ENCODE measurements around the gene BMPR1B.

BMPR1B gene

DNA sequence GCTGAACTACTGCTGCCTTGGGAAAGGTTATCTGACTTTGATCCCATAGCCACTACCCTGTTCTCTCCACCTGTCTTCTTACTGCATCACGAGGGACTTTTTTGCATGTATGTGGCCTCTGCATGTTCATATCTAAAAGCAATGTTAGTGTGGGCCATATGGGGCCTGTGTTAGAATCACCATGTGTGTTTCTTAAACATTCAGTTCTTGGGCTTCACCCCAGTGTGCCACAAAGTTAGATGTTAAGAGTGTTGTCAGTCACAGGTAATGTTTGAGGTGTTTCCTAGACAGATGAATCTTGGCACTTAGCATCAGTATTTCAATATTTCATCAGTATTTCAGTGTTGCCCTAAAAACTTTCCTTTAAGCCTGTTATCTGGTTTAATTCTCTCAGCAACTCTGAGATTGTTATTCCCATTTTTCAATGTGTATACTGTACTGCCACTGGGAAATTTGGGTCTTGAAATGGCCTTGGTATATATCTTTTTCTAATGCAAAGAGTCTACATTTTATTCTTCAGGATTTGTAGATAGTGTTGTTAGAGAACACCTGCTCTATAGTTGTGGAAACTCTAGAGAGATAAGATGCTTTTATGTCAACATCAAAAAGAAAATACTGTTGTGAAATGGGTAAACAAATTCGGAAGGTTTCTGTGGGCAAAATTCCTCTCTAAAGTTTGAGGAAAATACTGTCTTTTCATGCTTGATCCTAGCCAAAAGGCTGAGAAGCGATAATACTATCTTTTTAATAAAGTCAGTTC lies 259.7 kb downstream of the BMPR1B start:
- Histone ChIP-seq H3K4me3 (no peak overlapping the region), H4K20me1 (no peaks in the 10 kb centered on the region), H3K9ac (no peak overlapping the region), H3K27ac (no peak overlapping the region), H3K27me3 (no peaks in the 10 kb centered on the region), H3K9me3 (replicated peaks in 1 of 11) (no peaks in the 10 kb centered on the region), H3K36me3 (no peaks in the 10 kb centered on the region), H3K4me1 (no peaks in the 10 kb centered on the region), H3K4me2 (no peak overlapping the region)
- no peak for TF ChIP-seq Cebpa-rat (IDR thresholded peaks at IDR 0.05)

GRCh38 chr4:95018785-95019184 lies 261.0 kb downstream of the BMPR1B start:
- Histone ChIP-seq H3K4me2 (no peak overlapping the region), H3K27ac (no peak overlapping the region), H3K4me1 (no peaks in the 10 kb centered on the region), H3K27me3 (no peaks in the 10 kb centered on the region), H3K4me3 (no peak overlapping the region), H3K36me3 (no peaks in the 10 kb centered on the region), H4K20me1 (no peaks in the 10 kb centered on the region), H3K9me3 (replicated peaks in 1 of 11) (no peaks in the 10 kb centered on the region), H3K9ac (no peak overlapping the region)
- no peak for TF ChIP-seq Cebpa-rat (IDR thresholded peaks at IDR 0.05)

DNA sequence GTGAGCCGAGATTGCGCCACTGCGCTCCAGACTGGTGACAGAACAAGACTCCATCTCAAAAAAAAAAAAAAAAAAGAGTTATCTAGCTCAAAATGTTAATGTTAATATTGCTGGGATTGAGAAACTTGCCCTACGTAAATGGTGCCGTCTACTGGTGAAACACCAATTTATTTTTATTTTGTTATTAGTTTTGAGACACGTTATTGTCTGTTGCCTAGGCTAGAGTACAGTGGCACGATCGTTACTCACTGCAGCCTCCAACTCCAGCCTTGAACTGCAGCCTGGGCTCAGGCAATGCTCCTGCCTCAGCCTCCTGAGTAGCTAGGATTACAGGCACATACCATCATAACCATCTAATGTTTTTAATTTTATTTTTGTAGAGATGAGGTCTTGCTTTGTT lies 262.8 kb downstream of the BMPR1B start:
- Histone ChIP-seq H3K27me3 (no peaks in the 10 kb centered on the region), H3K4me3 (no peak overlapping the region), H3K4me1 (no peaks in the 10 kb centered on the region), H3K36me3 (no peaks in the 10 kb centered on the region), H3K9ac (no peak overlapping the region), H3K4me2 (no peak overlapping the region), H4K20me1 (no peaks in the 10 kb centered on the region), H3K27ac (no peak overlapping the region), H3K9me3 (replicated peaks in 1 of 11) (no peaks in the 10 kb centered on the region)
- no peak for TF ChIP-seq Cebpa-rat (IDR thresholded peaks at IDR 0.05)

- H3K9ac ChIP-seq: no peak overlapping the region
- no peaks in the 10 kb centered on the region for H3K4me1 ChIP-seq
- H3K36me3 ChIP-seq: no peaks in the 10 kb centered on the region
- H3K4me2 ChIP-seq: no peak overlapping the region
- H3K4me3 ChIP-seq: no peak overlapping the region
- no peaks in the 10 kb centered on the region for H3K9me3 ChIP-seq (replicated peaks in 1 of 11)
- no peak overlapping the region for H3K27ac ChIP-seq
- no peaks in the 10 kb centered on the region for H3K27me3 ChIP-seq
- H4K20me1 ChIP-seq: no peaks in the 10 kb centered on the region
- no peak for TF ChIP-seq Cebpa-rat (IDR thresholded peaks at IDR 0.05)
Measured at GRCh38 chr4:95021099-95021498, 263.3 kb downstream of the BMPR1B start.

- Histone ChIP-seq H3K27me3 (no peaks in the 10 kb centered on the region), H4K20me1 (no peaks in the 10 kb centered on the region), H3K36me3 (no peaks in the 10 kb centered on the region), H3K4me1 (no peaks in the 10 kb centered on the region), H3K9me3 (replicated peaks in 1 of 11) (no peaks in the 10 kb centered on the region), H3K4me2 (no peak overlapping the region), H3K4me3 (no peak overlapping the region), H3K27ac (no peak overlapping the region), H3K9ac (no peak overlapping the region)
- TF ChIP-seq Cebpa-rat (IDR thresholded peaks at IDR 0.05): no peak
Measured at GRCh38 chr4:95023110-95023509, 265.4 kb downstream of the BMPR1B start.

DNA sequence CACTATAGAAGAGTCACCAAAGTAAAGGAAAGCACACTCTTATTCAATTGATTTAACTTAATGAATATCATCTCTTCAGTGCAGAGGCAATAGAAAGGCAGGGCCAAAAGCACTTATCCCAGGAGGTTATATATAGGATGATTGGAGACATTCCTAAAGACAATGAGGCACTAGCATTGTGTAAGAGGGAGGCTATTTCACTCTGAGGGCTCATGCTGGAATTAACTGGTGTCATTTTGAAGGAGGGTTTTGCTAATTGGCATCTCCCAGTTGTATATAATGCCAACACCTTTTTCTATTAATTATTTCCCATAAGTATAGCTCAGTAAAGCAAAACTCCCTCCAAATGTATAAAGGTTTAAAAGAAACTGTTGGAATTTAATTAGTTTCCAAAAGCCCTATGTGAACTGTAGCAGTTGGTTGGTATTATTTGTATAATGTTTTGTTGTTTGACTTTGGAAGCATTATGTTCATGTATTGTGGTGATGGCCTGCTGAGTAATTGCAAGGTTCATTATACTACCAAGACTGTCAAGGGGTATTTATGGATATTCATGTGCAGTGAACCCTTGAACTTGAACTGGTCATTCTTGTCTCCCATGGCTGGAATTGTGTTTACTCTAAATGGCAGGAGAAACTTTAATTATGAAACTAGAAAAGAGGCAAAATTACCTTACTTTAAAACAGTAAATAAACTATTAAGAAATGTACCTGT lies 270.3 kb downstream of the BMPR1B start:
- Histone ChIP-seq H4K20me1 (no peaks in the 10 kb centered on the region), H3K27me3 (no peaks in the 10 kb centered on the region), H3K9me3 (replicated peaks in 1 of 11) (peaks cover 0 to 7% (median 3%) of the 10 kb centered on the region in 11 experiments; a peak in 7 of 22 replicates), H3K9ac (no peak overlapping the region), H3K4me3 (no peak overlapping the region), H3K27ac (no peak overlapping the region), H3K4me1 (no peaks in the 10 kb centered on the region), H3K4me2 (no peak overlapping the region), H3K36me3 (no peaks in the 10 kb centered on the region)
- TF ChIP-seq Cebpa-rat (IDR thresholded peaks at IDR 0.05): no peak

- H3K36me3 ChIP-seq: no peaks in the 10 kb centered on the region
- no peak overlapping the region for H3K4me2 ChIP-seq
- no peak overlapping the region for H3K4me3 ChIP-seq
- no peaks in the 10 kb centered on the region; a peak in 1 of 22 replicates for H3K9me3 ChIP-seq (replicated peaks in 1 of 11)
- H4K20me1 ChIP-seq: no peaks in the 10 kb centered on the region
- H3K27me3 ChIP-seq: no peaks in the 10 kb centered on the region
- H3K27ac ChIP-seq: no peak overlapping the region
- H3K4me1 ChIP-seq: no peaks in the 10 kb centered on the region
- H3K9ac ChIP-seq: no peak overlapping the region
- TF ChIP-seq Cebpa-rat (IDR thresholded peaks at IDR 0.05): no peak
Measured at GRCh38 chr4:95038791-95039190, 281.0 kb downstream of the BMPR1B start.

DNA sequence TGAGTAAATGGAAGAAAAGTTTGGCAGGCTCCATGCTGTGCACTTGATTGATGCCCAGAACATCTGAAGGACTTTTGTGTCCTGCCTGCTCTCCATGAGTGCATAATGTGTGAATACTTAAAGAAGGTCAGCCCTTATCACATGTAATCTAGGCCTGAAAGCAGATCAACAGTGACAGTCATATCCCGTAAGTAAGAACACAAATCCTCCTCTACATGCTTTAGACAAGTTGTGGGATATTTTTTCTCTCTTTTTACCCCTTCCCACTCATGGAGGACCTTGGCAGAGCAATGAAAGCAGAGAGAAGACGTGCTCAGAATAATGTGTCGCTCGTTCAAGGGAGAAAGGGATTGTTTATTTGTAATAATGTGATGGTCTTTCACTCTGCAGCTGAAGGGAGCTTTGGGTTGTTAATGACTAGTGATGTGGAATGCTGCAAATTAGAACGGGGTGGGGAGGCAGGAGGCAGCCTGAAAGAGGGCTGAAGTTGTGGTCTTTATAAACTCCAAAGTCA lies 286.6 kb downstream of the BMPR1B start:
- Histone ChIP-seq H3K9me3 (replicated peaks in 1 of 11) (no peaks in the 10 kb centered on the region), H3K4me1 (no peaks in the 10 kb centered on the region), H3K27ac (no peak overlapping the region), H3K27me3 (no peaks in the 10 kb centered on the region), H4K20me1 (no peaks in the 10 kb centered on the region; a peak in 1 of 22 replicates), H3K4me3 (no peak overlapping the region), H3K9ac (no peak overlapping the region), H3K36me3 (no peaks in the 10 kb centered on the region), H3K4me2 (no peak overlapping the region)
- no peak for TF ChIP-seq Cebpa-rat (IDR thresholded peaks at IDR 0.05)

DNA sequence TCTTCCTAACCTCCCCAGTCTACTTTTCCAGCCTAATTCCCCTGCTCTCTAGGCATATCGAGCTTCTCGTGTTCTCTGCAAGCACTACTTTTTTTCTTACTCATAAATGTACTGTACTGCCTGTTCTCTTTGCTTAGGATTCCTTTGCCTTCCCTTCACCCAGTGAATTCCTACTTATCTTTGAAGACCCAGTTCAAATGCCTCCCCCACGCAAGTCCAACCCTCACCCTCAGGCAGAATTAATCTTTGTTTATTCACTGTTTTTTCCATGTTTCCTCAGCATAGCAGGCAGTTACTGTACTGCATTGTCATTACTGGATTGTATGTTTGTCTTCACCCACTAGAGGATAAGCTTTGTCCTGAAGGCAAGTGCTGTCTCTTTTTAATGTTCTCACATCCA lies 287.7 kb downstream of the BMPR1B start:
- no peak overlapping the region for H3K9ac ChIP-seq
- no peak for TF ChIP-seq Cebpa-rat (IDR thresholded peaks at IDR 0.05)

DNA sequence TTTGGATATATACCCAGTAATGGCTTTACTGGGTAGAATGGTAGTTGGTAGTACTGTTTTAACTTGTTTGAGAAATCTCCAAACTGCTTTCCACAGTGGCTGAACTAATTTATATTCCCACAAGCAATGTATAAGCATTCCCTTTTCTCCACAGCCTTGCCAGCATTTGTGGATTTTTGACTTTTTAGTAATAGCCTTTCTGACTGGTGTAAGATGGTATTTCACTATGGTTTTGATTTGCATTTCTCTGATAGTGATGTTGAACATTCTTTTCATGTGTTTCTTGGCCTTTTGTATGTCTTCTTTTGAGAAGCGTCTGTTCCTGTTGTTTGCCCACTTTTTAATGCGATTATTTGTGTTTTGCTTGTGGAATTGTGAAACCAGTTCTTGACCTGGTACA lies 290.5 kb downstream of the BMPR1B start:
- H3K9me3 ChIP-seq (replicated peaks in 1 of 11): no peaks in the 10 kb centered on the region
- H4K20me1 ChIP-seq: no peaks in the 10 kb centered on the region; a peak in 1 of 22 replicates
- H3K36me3 ChIP-seq: no peaks in the 10 kb centered on the region
- H3K27ac ChIP-seq: no peak overlapping the region
- H3K4me1 ChIP-seq: no peaks in the 10 kb centered on the region
- H3K9ac ChIP-seq: no peak overlapping the region
- H3K27me3 ChIP-seq: no peaks in the 10 kb centered on the region
- TF ChIP-seq Cebpa-rat (IDR thresholded peaks at IDR 0.05): no peak
- no peak overlapping the region for H3K4me2 ChIP-seq
- H3K4me3 ChIP-seq: no peak overlapping the region

More for the DNA sequence above, 287.7 kb downstream of the BMPR1B start:
- no peaks in the 10 kb centered on the region for H3K27me3 ChIP-seq
- H3K4me3 ChIP-seq: no peak overlapping the region
- no peak overlapping the region for H3K4me2 ChIP-seq
- no peaks in the 10 kb centered on the region for H3K9me3 ChIP-seq (replicated peaks in 1 of 11)
- no peaks in the 10 kb centered on the region; a peak in 1 of 22 replicates for H4K20me1 ChIP-seq
- no peak overlapping the region for H3K27ac ChIP-seq
- H3K36me3 ChIP-seq: no peaks in the 10 kb centered on the region
- no peaks in the 10 kb centered on the region for H3K4me1 ChIP-seq

All from BLaER1 treated with 17β-estradiol and CSF1 and Interleukin-3, amounts not matched to agents 10 nM and 100 nM (cell line).